ENCODE data around the gene NAIF1. TPM values are rescaled to one million over a fixed set of nuclear protein-coding genes. Genes with fewer than 3 reads are reported as not detected.

NAIF1 gene
- total and polyA plus RNA-seq, 7 donors: 5.5 to 11.0 (median 8.4) TPM

DNA sequence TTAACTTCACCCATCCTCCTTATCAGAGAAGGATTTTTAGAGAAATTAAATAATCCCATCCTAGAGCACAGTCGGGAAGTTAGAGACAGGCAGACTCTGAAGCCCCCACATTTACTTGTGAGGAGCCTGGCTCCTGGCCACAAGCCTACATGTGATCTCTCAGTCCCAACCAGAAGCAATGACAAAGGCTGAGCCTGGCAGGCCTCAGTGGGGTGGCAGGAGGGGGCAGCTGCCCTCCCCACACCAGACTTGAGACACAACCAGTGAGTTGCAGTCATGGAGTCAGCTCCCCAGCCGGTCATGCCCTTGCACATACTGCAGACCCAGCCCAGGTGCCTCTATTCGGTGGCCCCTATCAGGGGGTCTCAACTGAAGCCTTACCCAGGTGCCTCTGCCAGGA lies 11.0 kb downstream of the NAIF1 start:
- WGBS, 2 donors: 85 to 90% methylated on average over 3 of the region's 3 CpGs
- DNase-seq: peak; percentile 84
- Histone ChIP-seq H3K27ac (peak overlapping the region; percentile 73 to 80 (median 76)), H3K9me3 (no peaks in the 10 kb centered on the region), H3K27me3 (no peaks in the 10 kb centered on the region), H3K36me3 (peaks cover 0 to under 1% (median 0%) of the 10 kb centered on the region in 4 donors), H3K4me3 (no peak overlapping the region), H3K4me1 (peaks cover 0 to 32% (median 17%) of the 10 kb centered on the region in 4 donors)
- intact Hi-C loops (cut with DNase I): no loop called here
- TF ChIP-seq POLR2A (IDR thresholded peaks at IDR 0.05) (peak in 1 of 2 donors; percentile 13), EP300 (IDR thresholded peaks at IDR 0.05) (no peak), POLR2AphosphoS5 (IDR thresholded peaks at IDR 0.05) (peak in 2 of 4 donors; percentile 22 to 26)
- TF ChIP-seq, protein P1, sequence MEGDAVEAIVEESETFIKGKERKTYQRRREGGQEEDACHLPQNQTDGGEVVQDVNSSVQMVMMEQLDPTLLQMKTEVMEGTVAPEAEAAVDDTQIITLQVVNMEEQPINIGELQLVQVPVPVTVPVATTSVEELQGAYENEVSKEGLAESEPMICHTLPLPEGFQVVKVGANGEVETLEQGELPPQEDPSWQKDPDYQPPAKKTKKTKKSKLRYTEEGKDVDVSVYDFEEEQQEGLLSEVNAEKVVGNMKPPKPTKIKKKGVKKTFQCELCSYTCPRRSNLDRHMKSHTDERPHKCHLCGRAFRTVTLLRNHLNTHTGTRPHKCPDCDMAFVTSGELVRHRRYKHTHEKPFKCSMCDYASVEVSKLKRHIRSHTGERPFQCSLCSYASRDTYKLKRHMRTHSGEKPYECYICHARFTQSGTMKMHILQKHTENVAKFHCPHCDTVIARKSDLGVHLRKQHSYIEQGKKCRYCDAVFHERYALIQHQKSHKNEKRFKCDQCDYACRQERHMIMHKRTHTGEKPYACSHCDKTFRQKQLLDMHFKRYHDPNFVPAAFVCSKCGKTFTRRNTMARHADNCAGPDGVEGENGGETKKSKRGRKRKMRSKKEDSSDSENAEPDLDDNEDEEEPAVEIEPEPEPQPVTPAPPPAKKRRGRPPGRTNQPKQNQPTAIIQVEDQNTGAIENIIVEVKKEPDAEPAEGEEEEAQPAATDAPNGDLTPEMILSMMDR (IDR thresholded peaks at IDR 0.05): no peak

DNA sequence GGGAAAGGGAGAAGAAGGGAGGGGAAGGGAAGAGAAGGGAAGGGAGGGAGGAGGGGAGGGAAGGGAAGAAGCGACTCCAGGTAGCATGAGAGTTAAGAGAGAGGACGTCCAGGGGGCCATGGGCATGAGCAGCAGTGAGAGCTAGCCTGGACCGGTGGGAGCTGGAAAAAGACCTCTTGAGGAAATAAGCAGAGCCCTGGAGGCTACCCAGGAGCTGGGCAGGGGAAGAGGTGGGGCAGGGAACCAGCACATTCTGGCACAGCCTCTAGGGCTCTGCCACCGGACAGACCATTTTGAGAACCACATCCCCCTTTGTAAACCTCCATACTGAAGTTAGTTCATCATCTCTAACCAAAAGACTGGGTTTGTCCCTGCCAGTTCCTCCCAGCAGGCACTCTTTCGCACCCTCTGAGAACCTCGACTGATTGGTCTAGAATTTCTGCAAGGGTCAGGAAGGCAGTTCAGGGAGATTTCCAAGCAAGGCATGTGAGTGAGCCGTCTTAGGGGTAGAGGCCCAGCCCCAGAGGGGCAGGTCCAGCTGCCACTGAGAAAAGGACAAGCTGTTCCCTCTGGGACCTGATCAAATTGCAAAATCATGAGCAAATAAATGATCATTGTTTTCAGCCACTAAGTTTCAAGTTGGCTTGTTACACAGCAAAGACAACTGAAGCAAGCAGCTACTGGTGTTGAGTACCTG lies 11.6 kb downstream of the NAIF1 start:
- TF ChIP-seq POLR2AphosphoS5 (IDR thresholded peaks at IDR 0.05): peak; percentile 43 to 65 (median 62)
- peak in 2 of 4 donors; percentile 51 to 71 for TF ChIP-seq EP300 (IDR thresholded peaks at IDR 0.05)
- TF ChIP-seq, protein P1 (IDR thresholded peaks at IDR 0.05): no peak
- no peak for TF ChIP-seq POLR2A (IDR thresholded peaks at IDR 0.05)
- DNase-seq: peak; percentile 89
- no peaks in the 10 kb centered on the region for H3K9me3 ChIP-seq
- intact Hi-C loops (cut with DNase I): no loop called here
- H3K36me3 ChIP-seq: no peaks in the 10 kb centered on the region
- H3K4me1 ChIP-seq: peaks cover 0 to 32% (median 19%) of the 10 kb centered on the region in 4 donors
- H3K27me3 ChIP-seq: no peaks in the 10 kb centered on the region
- H3K4me3 ChIP-seq: no peak overlapping the region
- peak overlapping the region; percentile 73 to 80 (median 76) for H3K27ac ChIP-seq
- 44 to 53% methylated on average over 7 of the region's 7 CpGs for WGBS, 2 donors

DNA sequence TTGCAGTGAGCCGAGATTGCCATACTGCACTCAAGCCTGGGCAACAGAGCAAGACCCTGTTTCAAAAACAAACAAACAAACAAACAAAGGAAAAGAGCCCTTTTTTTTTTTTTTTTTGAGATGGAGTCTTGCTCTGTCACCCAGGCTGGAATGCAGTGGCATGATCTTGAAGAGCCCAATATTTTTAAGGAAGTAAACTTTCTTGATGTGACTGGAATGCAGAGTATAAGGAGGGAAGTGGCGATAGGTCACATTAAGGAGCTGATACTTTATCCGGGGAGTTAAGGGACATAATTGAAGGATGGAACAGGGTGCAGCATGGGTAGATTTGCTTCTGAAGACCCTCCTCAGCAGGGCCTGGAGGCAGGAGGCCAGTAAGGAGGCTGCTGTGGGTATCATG lies 13.0 kb downstream of the NAIF1 start:
- H3K4me3 ChIP-seq: no peak overlapping the region
- no peaks in the 10 kb centered on the region for H3K9me3 ChIP-seq
- TF ChIP-seq POLR2A (IDR thresholded peaks at IDR 0.05): no peak
- no peak for TF ChIP-seq POLR2AphosphoS5 (IDR thresholded peaks at IDR 0.05)
- no peak for TF ChIP-seq EP300 (IDR thresholded peaks at IDR 0.05)
- TF ChIP-seq, protein P1 (IDR thresholded peaks at IDR 0.05): no peak
- H3K4me1 ChIP-seq: peaks cover 0 to 28% (median 19%) of the 10 kb centered on the region in 4 donors
- DNase-seq: no peak
- intact Hi-C loops (cut with DNase I): no loop called here
- WGBS, 2 donors: 81 to 89% methylated on average over 3 of the region's 3 CpGs
- no peaks in the 10 kb centered on the region for H3K36me3 ChIP-seq
- H3K27me3 ChIP-seq: no peaks in the 10 kb centered on the region
- H3K27ac ChIP-seq: peak overlapping the region; percentile 73 to 80 (median 76)

DNA sequence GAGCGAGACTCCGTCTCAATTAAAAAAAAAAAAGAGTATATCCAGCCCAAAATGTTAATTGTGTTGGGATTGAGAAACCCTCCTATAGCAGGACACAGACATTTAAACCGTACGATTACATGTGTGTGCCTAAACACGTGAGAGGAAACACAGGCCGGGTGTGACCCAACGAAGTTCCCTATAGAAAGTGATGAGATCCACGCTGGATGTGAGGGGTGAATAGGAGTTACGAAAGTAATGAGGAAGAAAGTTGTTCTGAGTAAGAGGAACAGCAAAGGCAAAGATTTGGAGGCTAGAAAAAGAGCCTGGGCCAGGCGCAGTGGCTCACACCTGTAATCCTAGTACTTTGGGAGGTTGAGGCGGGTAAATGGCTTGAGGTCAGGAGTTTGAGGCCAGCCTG lies 13.6 kb downstream of the NAIF1 start:
- intact Hi-C loops (cut with DNase I): no loop called here
- peak overlapping the region; percentile 73 to 80 (median 76) for H3K27ac ChIP-seq
- DNase-seq: no peak

More for the DNA sequence above, 13.6 kb downstream of the NAIF1 start:
- H3K9me3 ChIP-seq: no peaks in the 10 kb centered on the region
- no peaks in the 10 kb centered on the region for H3K27me3 ChIP-seq
- no peaks in the 10 kb centered on the region for H3K36me3 ChIP-seq
- no peak for TF ChIP-seq POLR2AphosphoS5 (IDR thresholded peaks at IDR 0.05)
- TF ChIP-seq EP300 (IDR thresholded peaks at IDR 0.05): no peak
- TF ChIP-seq POLR2A (IDR thresholded peaks at IDR 0.05): no peak
- TF ChIP-seq, protein P1 (IDR thresholded peaks at IDR 0.05): no peak
- no peak overlapping the region for H3K4me3 ChIP-seq
- WGBS, 2 donors: 86 to 88% methylated on average over 11 of the region's 11 CpGs
- H3K4me1 ChIP-seq: peaks cover 0 to 27% (median 19%) of the 10 kb centered on the region in 4 donors

All from sigmoid colon (tissue), 7 donors.